Measurements from ENCODE around the gene IMP4. TPM values are rescaled to one million over a fixed set of nuclear protein-coding genes. Genes with fewer than 3 reads are reported as not detected.

Gene IMP4
- total and polyA plus RNA-seq, 2 of the 13 experiments (the other 11 are each of a cell fraction or from before 2014, with no cell fraction given): 142 to 158 TPM

- TF ChIP-seq SRSF1 (optimal IDR thresholded peaks at IDR 0.05; ENCODE audit: low read depth, low read length) (peak; percentile 17), NR2F6 (IDR thresholded peaks at IDR 0.05) (peak; percentile 48; the same call in 1 of the 2 replicates), NR2F6 (CRISPR knock-in tag; IDR thresholded peaks at IDR 0.05) (peak; percentile 19; the same call in 1 of the 2 replicates), ZNF703 (CRISPR knock-in tag; IDR thresholded peaks at IDR 0.05; ENCODE audit: borderline replicate concordance) (0 out of 2 replicates have a peak, but pooled peaks have one; percentile 2), PBX3 (CRISPR knock-in tag; IDR thresholded peaks at IDR 0.05; ENCODE audit: borderline replicate concordance) (no peak), SMARCC2 (IDR thresholded peaks at IDR 0.05) (no peak), ZNF18 (CRISPR knock-in tag; IDR thresholded peaks at IDR 0.05; ENCODE audit: insufficient replicate concordance) (no peak), ARID2 (CRISPR knock-in tag; IDR thresholded peaks at IDR 0.05; ENCODE audit: borderline replicate concordance) (peak; percentile 67; the same call in 1 of the 2 replicates), ELF3 (CRISPR knock-in tag; IDR thresholded peaks at IDR 0.05) (peak; percentile 63), THAP9 (CRISPR knock-in tag; IDR thresholded peaks at IDR 0.05; ENCODE audit: borderline replicate concordance) (peak; percentile 28; the same call in 1 of the 2 replicates), ZNF30 (CRISPR knock-in tag; IDR thresholded peaks at IDR 0.05) (0 out of 2 replicates have a peak, but pooled peaks have one; percentile 64), NFKB2 (CRISPR knock-in tag; IDR thresholded peaks at IDR 0.05; ENCODE audit: borderline replicate concordance) (peak; percentile 3; the same call in 1 of the 2 replicates)
- TF ChIP-seq, protein P1, sequence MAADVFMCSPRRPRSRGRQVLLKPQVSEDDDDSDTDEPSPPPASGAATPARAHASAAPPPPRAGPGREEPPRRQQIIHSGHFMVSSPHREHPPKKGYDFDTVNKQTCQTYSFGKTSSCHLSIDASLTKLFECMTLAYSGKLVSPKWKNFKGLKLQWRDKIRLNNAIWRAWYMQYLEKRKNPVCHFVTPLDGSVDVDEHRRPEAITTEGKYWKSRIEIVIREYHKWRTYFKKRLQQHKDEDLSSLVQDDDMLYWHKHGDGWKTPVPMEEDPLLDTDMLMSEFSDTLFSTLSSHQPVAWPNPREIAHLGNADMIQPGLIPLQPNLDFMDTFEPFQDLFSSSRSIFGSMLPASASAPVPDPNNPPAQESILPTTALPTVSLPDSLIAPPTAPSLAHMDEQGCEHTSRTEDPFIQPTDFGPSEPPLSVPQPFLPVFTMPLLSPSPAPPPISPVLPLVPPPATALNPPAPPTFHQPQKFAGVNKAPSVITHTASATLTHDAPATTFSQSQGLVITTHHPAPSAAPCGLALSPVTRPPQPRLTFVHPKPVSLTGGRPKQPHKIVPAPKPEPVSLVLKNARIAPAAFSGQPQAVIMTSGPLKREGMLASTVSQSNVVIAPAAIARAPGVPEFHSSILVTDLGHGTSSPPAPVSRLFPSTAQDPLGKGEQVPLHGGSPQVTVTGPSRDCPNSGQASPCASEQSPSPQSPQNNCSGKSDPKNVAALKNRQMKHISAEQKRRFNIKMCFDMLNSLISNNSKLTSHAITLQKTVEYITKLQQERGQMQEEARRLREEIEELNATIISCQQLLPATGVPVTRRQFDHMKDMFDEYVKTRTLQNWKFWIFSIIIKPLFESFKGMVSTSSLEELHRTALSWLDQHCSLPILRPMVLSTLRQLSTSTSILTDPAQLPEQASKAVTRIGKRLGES (CRISPR knock-in tag; IDR thresholded peaks at IDR 0.05; ENCODE audit: borderline replicate concordance): peak; percentile 25; the same call in 1 of the 2 replicates
- TF ChIP-seq, protein P2, sequence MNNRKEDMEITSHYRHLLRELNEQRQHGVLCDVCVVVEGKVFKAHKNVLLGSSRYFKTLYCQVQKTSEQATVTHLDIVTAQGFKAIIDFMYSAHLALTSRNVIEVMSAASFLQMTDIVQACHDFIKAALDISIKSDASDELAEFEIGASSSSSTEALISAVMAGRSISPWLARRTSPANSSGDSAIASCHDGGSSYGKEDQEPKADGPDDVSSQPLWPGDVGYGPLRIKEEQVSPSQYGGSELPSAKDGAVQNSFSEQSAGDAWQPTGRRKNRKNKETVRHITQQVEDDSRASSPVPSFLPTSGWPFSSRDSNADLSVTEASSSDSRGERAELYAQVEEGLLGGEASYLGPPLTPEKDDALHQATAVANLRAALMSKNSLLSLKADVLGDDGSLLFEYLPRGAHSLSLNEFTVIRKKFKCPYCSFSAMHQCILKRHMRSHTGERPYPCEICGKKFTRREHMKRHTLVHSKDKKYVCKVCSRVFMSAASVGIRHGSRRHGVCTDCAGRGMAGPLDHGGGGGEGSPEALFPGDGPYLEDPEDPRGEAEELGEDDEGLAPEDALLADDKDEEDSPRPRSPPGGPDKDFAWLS (CRISPR knock-in tag; IDR thresholded peaks at IDR 0.05; ENCODE audit: borderline replicate concordance): no peak
- TF ChIP-seq, protein P3, sequence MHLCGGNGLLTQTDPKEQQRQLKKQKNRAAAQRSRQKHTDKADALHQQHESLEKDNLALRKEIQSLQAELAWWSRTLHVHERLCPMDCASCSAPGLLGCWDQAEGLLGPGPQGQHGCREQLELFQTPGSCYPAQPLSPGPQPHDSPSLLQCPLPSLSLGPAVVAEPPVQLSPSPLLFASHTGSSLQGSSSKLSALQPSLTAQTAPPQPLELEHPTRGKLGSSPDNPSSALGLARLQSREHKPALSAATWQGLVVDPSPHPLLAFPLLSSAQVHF (CRISPR knock-in tag; IDR thresholded peaks at IDR 0.05): no peak
These were observed 12.5 kb downstream of the IMP4 start (continued) for GRCh38 chr2:130355172-130355577.
